GM19463 (cell line): Measurements from ENCODE around the gene VSNL1.

Experiments used
- ATAC-seq: cut with Tn5 transposase; IDR thresholded peaks from one replicate; pipeline ENCODE4 v1.9.1; 2021; ENCODE audit warnings: mild to moderate bottlenecking, moderate library complexity; ENCODE audit not compliant: unreplicated experiment

The VSNL1 gene

GRCh38 chr2:17688600-17688999, 148.1 kb downstream of the VSNL1 start:
- no peak for ATAC-seq

- no peak for ATAC-seq
Measured at GRCh38 chr2:17689010-17689409, 148.5 kb downstream of the VSNL1 start.

- ATAC-seq, result no peak
Measured at GRCh38 chr2:17690776-17691175, 150.3 kb downstream of the VSNL1 start.
